Measurements from ENCODE around the gene SALL4. TPM values are rescaled to one million over a fixed set of nuclear protein-coding genes. Genes with fewer than 3 reads are reported as not detected.
"Not testable (repeated sequence)": the region's sequence is repeated elsewhere in the genome, so short reads cannot be mapped to it uniquely, and the experiment has no call there.

SALL4 gene
- total RNA-seq, 4 donors from 2014 or later, result 0.14 TPM; not detected in 3

GRCh38 chr20:51784299-51784698, 18.0 kb downstream of the SALL4 start:
- Histone ChIP-seq H3K4me1 (no peaks in the 10 kb centered on the region), H3K27me3 (no peaks in the 10 kb centered on the region), H3K4me3 (no peak overlapping the region), H3K36me3 (no peaks in the 10 kb centered on the region), H3K27ac (no peak overlapping the region), H3K9me3 (peaks cover 3% of the 10 kb centered on the region in 2 donors)
- WGBS, 2 donors (ENCODE audit: low coverage in 1 of 2), result 90 to 94% methylated on average over 4 to 15 of the region's 15 CpGs
- in situ Hi-C loops (cut with MboI; ENCODE audit: low pct_ligation_motif_present in 1 of 4, low pct_unique_long_range_greater_than_20kb in 1 of 4, low sequenced_read_pairs in 3 of 4) (loop anchor here in 1 of 4 donors (25.0 kb wide), 1 partner anchor 147 kb away; no protein-coding TSS in a partner anchor), intact Hi-C loops (cut with DNase I; ENCODE audit: low total_unique reads) (no loop called here)
- no peak for DNase-seq
- TF ChIP-seq POLR2A (IDR thresholded peaks at IDR 0.05), result no peak
- no peak for TF ChIP-seq POLR2AphosphoS5 (IDR thresholded peaks at IDR 0.05)
- no peak for TF ChIP-seq CTCF (IDR thresholded peaks at IDR 0.05)
- no peak for TF ChIP-seq EP300 (IDR thresholded peaks at IDR 0.05; ENCODE audit: low read depth)

- H3K9me3 ChIP-seq; H3K36me3 ChIP-seq; intact Hi-C loops (cut with DNase I; ENCODE audit: low total_unique reads); DNase-seq; H3K27me3 ChIP-seq; H3K4me3 ChIP-seq; H3K4me1 ChIP-seq; H3K27ac ChIP-seq: not testable (repeated sequence)
- in situ Hi-C loops (cut with MboI; ENCODE audit: low pct_ligation_motif_present in 1 of 4, low pct_unique_long_range_greater_than_20kb in 1 of 4, low sequenced_read_pairs in 3 of 4), result loop anchor here in 1 of 4 donors (25.0 kb wide), 1 partner anchor 141 kb away; no protein-coding TSS in a partner anchor
- 76 to 88% methylated on average over 1 to 4 of the region's 4 CpGs for WGBS, 2 donors (ENCODE audit: low coverage in 1 of 2)
These were observed 24.0 kb downstream of the SALL4 start for GRCh38 chr20:51778229-51778759.

GRCh38 chr20:51775241-51775640, 27.1 kb downstream of the SALL4 start:
- Histone ChIP-seq H3K9me3 (peaks cover 9% of the 10 kb centered on the region in 2 donors), H3K27ac (no peak overlapping the region), H3K27me3 (no peaks in the 10 kb centered on the region), H3K36me3 (no peaks in the 10 kb centered on the region), H3K4me1 (no peaks in the 10 kb centered on the region), H3K4me3 (no peak overlapping the region)
- WGBS, 2 donors (ENCODE audit: low coverage in 1 of 2), result 72 to 73% methylated on average over 1 of the region's 1 CpG
- in situ Hi-C loops (cut with MboI; ENCODE audit: low pct_ligation_motif_present in 1 of 4, low pct_unique_long_range_greater_than_20kb in 1 of 4, low sequenced_read_pairs in 3 of 4), result loop anchor here in 1 of 4 donors (25.0 kb wide), 1 partner anchor 138 kb away; no protein-coding TSS in a partner anchor
- no peak for TF ChIP-seq EP300 (IDR thresholded peaks at IDR 0.05; ENCODE audit: low read depth)
- TF ChIP-seq POLR2A (IDR thresholded peaks at IDR 0.05), result no peak
- no peak for TF ChIP-seq CTCF (IDR thresholded peaks at IDR 0.05)
- no peak for TF ChIP-seq POLR2AphosphoS5 (IDR thresholded peaks at IDR 0.05)
- intact Hi-C loops (cut with DNase I; ENCODE audit: low total_unique reads), result no loop called here
- DNase-seq, result no peak

GRCh38 chr20:51772236-51772635, 30.1 kb downstream of the SALL4 start:
- DNase-seq, result no peak
- H3K36me3 ChIP-seq, result no peaks in the 10 kb centered on the region
- H3K27ac ChIP-seq, result no peak overlapping the region
- intact Hi-C loops (cut with DNase I; ENCODE audit: low total_unique reads), result no loop called here
- H3K4me1 ChIP-seq, result peaks cover 0 to 5% (median 2%) of the 10 kb centered on the region in 4 donors
- 87% methylated on average over 4 of the region's 4 CpGs; no CpG with 5 or more reads in 1 of the 2 donors for WGBS, 2 donors (ENCODE audit: low coverage in 1 of 2)
- no peak overlapping the region for H3K4me3 ChIP-seq
- no peaks in the 10 kb centered on the region for H3K9me3 ChIP-seq
- H3K27me3 ChIP-seq, result no peaks in the 10 kb centered on the region
- no peak for TF ChIP-seq EP300 (IDR thresholded peaks at IDR 0.05; ENCODE audit: low read depth)
- no peak for TF ChIP-seq POLR2A (IDR thresholded peaks at IDR 0.05)
- no peak for TF ChIP-seq POLR2AphosphoS5 (IDR thresholded peaks at IDR 0.05)
- no peak for TF ChIP-seq CTCF (IDR thresholded peaks at IDR 0.05)
- in situ Hi-C loops (cut with MboI; ENCODE audit: low pct_ligation_motif_present in 1 of 4, low pct_unique_long_range_greater_than_20kb in 1 of 4, low sequenced_read_pairs in 3 of 4), result no loop called here

All from transverse colon (tissue), 4 donors.